ACC112 (cell line): ENCODE results near the gene PTH.

Experiments
- H2AFZ ChIP-seq: fragments of 200-600 bp; sonication (generic); one replicate; pipeline ENCODE4 v1.6.0; 2017; ENCODE audit warnings: antibody characterized with exemption, low read length; ENCODE audit not compliant: unreplicated experiment
- H3K27ac ChIP-seq: fragments of 200-600 bp; sonication (generic); 2 replicates; pipeline ENCODE4 v1.5.1; 2014; ENCODE audit warnings: low read depth, mild to moderate bottlenecking, antibody characterized with exemption, low read length, moderate library complexity
- H3K27me3 ChIP-seq: fragments of 200-600 bp; sonication (generic); 2 replicates; pipeline ENCODE4 v1.6.1; 2014; ENCODE audit warnings: mild to moderate bottlenecking, antibody characterized with exemption, low read length, moderate library complexity, mixed read lengths; ENCODE audit not compliant: insufficient read depth
- H3K36me3 ChIP-seq: fragments of 200-600 bp; sonication (generic); 2 replicates; pipeline ENCODE4 v1.6.1; 2016; ENCODE audit warnings: mild to moderate bottlenecking, antibody characterized with exemption, low read length, moderate library complexity, mixed read lengths; ENCODE audit not compliant: insufficient read depth
- H3K4me1 ChIP-seq: fragments of 200-600 bp; sonication (generic); one replicate; pipeline ENCODE4 v1.6.1; 2016; ENCODE audit warnings: low read length, mixed read lengths; ENCODE audit not compliant: insufficient read depth, unreplicated experiment, control insufficient read depth
- H3K4me3 ChIP-seq: fragments of 200-600 bp; sonication (generic); 2 replicates; pipeline ENCODE4 v1.5.1; 2014; ENCODE audit warnings: mild to moderate bottlenecking, low read depth, low read length
- H3K79me2 ChIP-seq: fragments of 200-600 bp; sonication (generic); one replicate; pipeline ENCODE4 v1.6.0; 2016; ENCODE audit warnings: low read length; ENCODE audit not compliant: control insufficient read depth, unreplicated experiment, insufficient read depth

The PTH gene

DNA sequence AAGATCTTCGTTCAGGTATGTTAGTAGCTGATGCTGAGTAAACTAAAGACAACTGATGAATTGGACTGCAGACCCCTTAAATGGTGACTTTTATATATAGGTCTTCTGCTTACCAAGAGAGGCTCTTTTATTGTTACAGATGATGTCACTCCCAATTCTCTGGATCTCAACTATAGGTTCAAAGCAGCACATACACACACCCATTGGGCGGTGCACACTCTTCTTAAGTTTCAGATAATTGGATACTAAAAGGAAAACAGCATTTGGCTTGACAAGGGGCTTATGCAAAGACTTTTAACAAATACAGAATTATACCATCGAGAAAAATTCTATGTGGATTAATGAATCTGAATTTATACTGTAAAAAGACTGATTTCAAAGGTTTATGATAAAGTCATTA, at the start of gene PTH:
TSS of gene PTH (minus strand) at position 69 of the 400 bp plus-strand sequence. CDS start 3,142 bp downstream, outside the sequence.
- Histone ChIP-seq H3K27ac (no peak within 1 kb of the TSS), H3K4me3 (no peak within 1 kb of the TSS), H3K4me1 (no peaks in the 10 kb centered on the region), H3K79me2 (no peaks in the 10 kb centered on the region), H2AFZ (no peak within 1 kb of the TSS), H3K36me3 (no peaks in the 10 kb centered on the region), H3K27me3 (peaks cover 65% of the 10 kb centered on the region)

- no peaks in the 10 kb centered on the region for H3K4me1 ChIP-seq
- H3K79me2 ChIP-seq, result no peaks in the 10 kb centered on the region
Observed at GRCh38 chr11:13538044-13538443, 42.2 kb upstream of the PTH start.

DNA sequence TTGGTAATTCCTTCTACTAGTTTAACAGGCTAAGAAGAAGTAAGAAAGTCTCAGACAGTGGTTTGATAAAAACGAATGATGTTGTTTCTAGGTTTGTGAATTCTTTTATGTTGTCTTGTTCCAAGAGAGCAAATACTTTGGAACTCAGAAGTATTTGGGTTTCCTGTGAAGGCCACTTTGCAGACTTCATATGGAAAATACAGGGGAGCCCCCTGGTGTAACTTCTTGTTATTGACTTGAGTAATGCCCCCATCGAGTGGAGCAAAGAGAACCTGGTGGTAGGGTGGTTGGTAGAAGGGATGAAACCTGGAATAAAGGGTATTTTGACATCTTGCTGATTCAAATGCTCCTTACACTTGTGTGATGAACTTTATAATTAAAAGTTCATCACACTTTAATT, 40.0 kb upstream of the PTH start:
- no peak overlapping the region for H3K4me3 ChIP-seq

More at GRCh38 chr11:13538044-13538443, 42.2 kb upstream of the PTH start:
- H3K27me3 ChIP-seq, result peaks cover 4% of the 10 kb centered on the region
- H3K27ac ChIP-seq, result no peak overlapping the region
- H3K4me3 ChIP-seq, result no peak overlapping the region
- H2AFZ ChIP-seq, result no peak overlapping the region
- no peaks in the 10 kb centered on the region for H3K36me3 ChIP-seq

GRCh38 chr11:13534358-13534757, 38.6 kb upstream of the PTH start:
- Histone ChIP-seq H3K27ac (no peak overlapping the region), H3K4me1 (no peaks in the 10 kb centered on the region), H3K79me2 (no peaks in the 10 kb centered on the region)

More for the DNA sequence above, 40.0 kb upstream of the PTH start:
- peaks cover 4% of the 10 kb centered on the region for H3K27me3 ChIP-seq
- no peaks in the 10 kb centered on the region for H3K4me1 ChIP-seq
- H3K79me2 ChIP-seq, result no peaks in the 10 kb centered on the region
- no peak overlapping the region for H2AFZ ChIP-seq
- H3K27ac ChIP-seq, result no peak overlapping the region
- no peaks in the 10 kb centered on the region for H3K36me3 ChIP-seq

GRCh38 chr11:13525257-13525656, 29.5 kb upstream of the PTH start:
- Histone ChIP-seq H3K27ac (no peak overlapping the region), H3K36me3 (no peaks in the 10 kb centered on the region), H3K27me3 (peaks cover 26% of the 10 kb centered on the region), H3K79me2 (no peaks in the 10 kb centered on the region), H2AFZ (no peak overlapping the region), H3K4me3 (no peak overlapping the region), H3K4me1 (no peaks in the 10 kb centered on the region)

More at GRCh38 chr11:13534358-13534757, 38.6 kb upstream of the PTH start:
- Histone ChIP-seq H3K36me3 (no peaks in the 10 kb centered on the region), H2AFZ (no peak overlapping the region), H3K4me3 (no peak overlapping the region), H3K27me3 (peaks cover 4% of the 10 kb centered on the region)

DNA sequence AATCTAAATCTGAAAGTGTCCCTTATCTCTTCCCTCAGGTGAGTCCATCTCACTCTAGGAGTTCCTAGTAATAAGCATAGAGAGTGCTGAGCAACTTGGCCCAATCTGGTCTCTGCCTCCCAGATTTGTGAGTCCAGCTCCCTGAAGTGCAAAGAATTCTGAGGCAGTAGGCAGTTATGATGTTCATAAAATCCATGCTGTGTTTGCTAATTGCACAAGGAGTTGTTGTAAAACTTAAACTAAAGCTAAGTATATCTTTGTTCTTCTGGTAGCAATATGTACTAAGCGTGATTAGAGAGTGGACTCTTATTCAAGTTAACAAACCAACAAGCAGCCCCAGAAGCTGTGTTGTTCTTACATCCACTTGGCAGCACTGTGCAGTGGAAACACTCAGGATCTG, 7.6 kb upstream of the PTH start:
- Histone ChIP-seq H3K36me3 (no peaks in the 10 kb centered on the region), H2AFZ (no peak overlapping the region), H3K27ac (no peak overlapping the region), H3K79me2 (no peaks in the 10 kb centered on the region), H3K4me1 (no peaks in the 10 kb centered on the region), H3K4me3 (no peak overlapping the region), H3K27me3 (peaks cover 56% of the 10 kb centered on the region)

DNA sequence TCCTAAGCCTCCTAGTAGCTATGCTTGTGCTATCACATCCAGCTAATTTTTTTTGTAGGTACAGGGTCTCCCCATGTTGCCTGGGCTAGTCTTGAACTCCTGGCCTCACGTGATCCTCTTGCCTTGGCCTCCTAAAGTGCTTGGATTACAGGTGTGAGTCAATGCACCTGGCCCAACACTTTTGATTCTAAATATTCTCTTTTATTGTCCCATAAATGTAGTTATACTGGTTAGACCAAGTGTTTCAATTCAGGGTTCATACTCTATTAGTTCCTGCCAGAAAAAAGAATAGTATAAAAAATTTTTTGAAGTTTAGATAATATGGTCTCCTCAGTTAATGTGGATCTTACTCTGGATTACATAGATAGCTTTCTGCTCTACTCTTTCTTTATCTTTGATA, 6.7 kb upstream of the PTH start:
- no peaks in the 10 kb centered on the region for H3K79me2 ChIP-seq
- no peak overlapping the region for H3K27ac ChIP-seq
- H3K4me1 ChIP-seq, result no peaks in the 10 kb centered on the region
- no peak overlapping the region for H2AFZ ChIP-seq
- peaks cover 65% of the 10 kb centered on the region for H3K27me3 ChIP-seq
- no peaks in the 10 kb centered on the region for H3K36me3 ChIP-seq
- H3K4me3 ChIP-seq, result no peak overlapping the region

GRCh38 chr11:13494051-13494450, 1.7 kb downstream of the PTH start:
- Histone ChIP-seq H3K4me1 (no peaks in the 10 kb centered on the region), H3K27me3 (peaks cover 61% of the 10 kb centered on the region), H3K36me3 (no peaks in the 10 kb centered on the region), H3K79me2 (no peaks in the 10 kb centered on the region), H2AFZ (no peak overlapping the region), H3K27ac (no peak overlapping the region), H3K4me3 (no peak overlapping the region)

- H3K27me3 ChIP-seq, result peaks cover 40% of the 10 kb centered on the region
- H3K4me1 ChIP-seq, result no peaks in the 10 kb centered on the region
- no peak overlapping the region for H3K27ac ChIP-seq
- H3K4me3 ChIP-seq, result no peak overlapping the region
- H3K79me2 ChIP-seq, result no peaks in the 10 kb centered on the region
- no peak overlapping the region for H2AFZ ChIP-seq
- no peaks in the 10 kb centered on the region for H3K36me3 ChIP-seq
Observed at GRCh38 chr11:13487661-13488030, 8.2 kb downstream of the PTH start.

DNA sequence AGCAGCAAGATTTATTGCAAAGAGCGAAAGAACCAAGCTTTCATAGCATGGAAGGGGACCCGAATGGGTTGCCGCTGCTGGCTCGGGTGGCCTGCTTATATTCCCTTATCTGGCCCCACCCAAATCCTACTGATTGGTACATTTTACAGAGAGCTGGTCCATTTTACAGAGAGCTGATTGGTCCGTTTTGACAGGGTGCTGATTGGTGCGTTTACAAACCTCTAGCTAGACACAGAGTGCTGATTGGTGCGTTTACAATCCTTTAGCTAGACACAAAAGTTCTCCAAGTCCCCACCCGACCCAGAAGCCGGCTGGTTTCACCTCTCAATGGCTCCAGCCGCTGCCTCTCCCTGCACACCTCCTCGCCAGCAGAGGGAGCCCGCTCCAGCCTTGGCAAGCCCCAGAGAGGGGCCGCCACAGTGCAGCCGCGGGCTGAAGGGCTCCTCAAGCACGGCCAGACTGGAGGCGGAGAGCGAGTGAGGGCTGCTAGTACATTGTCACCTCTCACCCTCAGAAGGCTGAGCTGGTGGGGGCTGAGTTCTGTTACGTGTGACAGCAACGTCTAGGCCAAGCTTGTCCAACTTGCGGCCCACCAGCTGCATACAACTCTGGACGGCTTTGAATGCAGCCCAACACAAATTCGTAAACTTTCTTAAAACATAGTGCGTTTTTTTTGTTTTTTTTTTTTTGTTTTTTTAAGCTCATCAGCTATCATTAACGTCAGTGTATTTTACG, 8.7 kb downstream of the PTH start:
- Histone ChIP-seq H3K36me3 (no peaks in the 10 kb centered on the region), H3K79me2 (no peaks in the 10 kb centered on the region), H3K27me3 (peaks cover 35% of the 10 kb centered on the region), H2AFZ (no peak overlapping the region), H3K27ac (no peak overlapping the region), H3K4me1 (no peaks in the 10 kb centered on the region), H3K4me3 (no peak overlapping the region)

DNA sequence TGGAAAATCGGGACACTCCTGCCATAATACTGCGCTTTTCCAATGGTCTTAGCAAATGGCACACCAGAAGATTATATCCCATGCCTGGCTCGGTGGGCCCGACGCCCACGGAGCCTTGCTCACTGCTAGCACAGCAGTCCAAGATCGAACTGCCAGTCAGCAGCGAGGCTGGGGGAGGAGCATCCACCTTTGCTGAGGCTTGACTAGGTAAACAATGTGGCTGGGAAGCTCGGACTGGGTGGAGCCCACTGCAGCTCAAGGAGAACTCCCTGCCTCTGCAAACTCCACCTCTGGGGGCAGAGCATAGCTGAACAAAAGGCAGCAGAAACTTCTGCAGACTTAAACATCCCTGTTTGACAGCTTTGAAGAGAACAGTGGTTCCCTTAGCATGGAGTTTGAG, 15.6 kb downstream of the PTH start:
- peaks cover 33% of the 10 kb centered on the region for H3K27me3 ChIP-seq
- no peaks in the 10 kb centered on the region for H3K4me1 ChIP-seq
- H3K36me3 ChIP-seq, result no peaks in the 10 kb centered on the region
- no peak overlapping the region for H3K27ac ChIP-seq
- H2AFZ ChIP-seq, result no peak overlapping the region
- H3K4me3 ChIP-seq, result no peak overlapping the region
- no peaks in the 10 kb centered on the region for H3K79me2 ChIP-seq
